Gastroesophageal sphincter (tissue), 3 donors: Measurements from ENCODE around the gene SYT1.

Source experiments
- EP300 ChIP-seq: sonication (generic); formaldehyde crosslinking; IDR thresholded peaks from one replicate; pipeline ENCODE4 v1.6.1; 2017; ENCODE audit warnings: antibody characterized with exemption, mild to moderate bottlenecking
- POLR2A ChIP-seq, 2 donors: fragments of 450-650 bp; IDR thresholded peaks; one replicate each; pipeline ENCODE4 v1.6.1; 2017; ENCODE audit warnings: antibody characterized with exemption in 2 of 2, mild to moderate bottlenecking in 2 of 2, moderate library complexity in 1 of 2
- TF ChIP-seq, protein P1 (sequence below), 4 experiments: fragments of 200-600 bp in 2 of 4; fragments of 450-650 bp in 2 of 4; sonication (generic) in 1 of 4; IDR thresholded peaks; one replicate each; pipeline ENCODE4 v1.5.1; 2017 to 2019; ENCODE audit warnings: antibody characterized with exemption in 4 of 4, mild to moderate bottlenecking in 2 of 4, moderate library complexity in 2 of 4

DNA sequence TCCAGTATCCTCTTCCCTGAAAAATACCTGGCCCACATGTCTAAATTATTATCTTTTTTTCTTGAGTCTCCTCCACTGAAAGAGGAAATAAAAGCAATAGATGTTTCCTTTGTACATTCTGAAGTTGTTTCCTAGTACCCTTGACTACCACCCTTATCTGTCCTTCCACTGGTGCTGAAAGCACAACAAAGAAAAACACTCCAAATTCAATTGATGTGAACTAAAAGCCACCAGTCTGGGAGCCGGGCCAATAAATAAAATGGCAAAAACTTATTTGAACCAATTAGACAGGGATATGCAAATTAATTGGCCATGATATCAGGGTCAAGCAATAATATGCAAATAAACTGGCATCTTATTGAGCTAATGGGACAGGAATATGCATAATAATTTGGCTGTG is 495.7 kb downstream of the SYT1 start:
- TF ChIP-seq, protein P1, sequence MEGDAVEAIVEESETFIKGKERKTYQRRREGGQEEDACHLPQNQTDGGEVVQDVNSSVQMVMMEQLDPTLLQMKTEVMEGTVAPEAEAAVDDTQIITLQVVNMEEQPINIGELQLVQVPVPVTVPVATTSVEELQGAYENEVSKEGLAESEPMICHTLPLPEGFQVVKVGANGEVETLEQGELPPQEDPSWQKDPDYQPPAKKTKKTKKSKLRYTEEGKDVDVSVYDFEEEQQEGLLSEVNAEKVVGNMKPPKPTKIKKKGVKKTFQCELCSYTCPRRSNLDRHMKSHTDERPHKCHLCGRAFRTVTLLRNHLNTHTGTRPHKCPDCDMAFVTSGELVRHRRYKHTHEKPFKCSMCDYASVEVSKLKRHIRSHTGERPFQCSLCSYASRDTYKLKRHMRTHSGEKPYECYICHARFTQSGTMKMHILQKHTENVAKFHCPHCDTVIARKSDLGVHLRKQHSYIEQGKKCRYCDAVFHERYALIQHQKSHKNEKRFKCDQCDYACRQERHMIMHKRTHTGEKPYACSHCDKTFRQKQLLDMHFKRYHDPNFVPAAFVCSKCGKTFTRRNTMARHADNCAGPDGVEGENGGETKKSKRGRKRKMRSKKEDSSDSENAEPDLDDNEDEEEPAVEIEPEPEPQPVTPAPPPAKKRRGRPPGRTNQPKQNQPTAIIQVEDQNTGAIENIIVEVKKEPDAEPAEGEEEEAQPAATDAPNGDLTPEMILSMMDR (IDR thresholded peaks at IDR 0.05), result no peak
- no peak for TF ChIP-seq POLR2A (IDR thresholded peaks at IDR 0.05)
- no peak for TF ChIP-seq EP300
